H1 (cell line): Measurements from ENCODE around the gene CEP83.

Experiments used
- CHD1 ChIP-seq: IDR thresholded peaks from 2 replicates; pipeline ENCODE4 v1.6.1; 2012; ENCODE audit warnings: low read depth, low read length, improper control_type of control experiment
- EGR1 ChIP-seq: IDR thresholded peaks from 2 replicates; pipeline ENCODE4 v1.6.1; 2011; ENCODE audit warnings: low read depth, low read length, borderline replicate concordance
- EP300 ChIP-seq, 2 experiments: IDR thresholded peaks; 1 replicate in 1 of 2; 2 replicates in 1 of 2; pipeline ENCODE4 v1.6.1; 2011 to 2012; ENCODE audit warnings: low read depth in 2 of 2, low read length in 2 of 2, mild to moderate bottlenecking in 2 of 2, borderline replicate concordance in 1 of 2, inconsistent platforms in 1 of 2, moderate library complexity in 1 of 2
- FOSL1 ChIP-seq: IDR thresholded peaks from 2 replicates; pipeline ENCODE4 v1.6.1; 2011; ENCODE audit warnings: mild to moderate bottlenecking, low read depth, low read length, moderate library complexity; ENCODE audit not compliant: insufficient read depth
- JUN ChIP-seq: IDR thresholded peaks from 2 replicates; pipeline ENCODE4 v1.6.1; 2011; ENCODE audit warnings: low read depth, mild to moderate bottlenecking, improper control_type of control experiment, low read length
- KDM5A ChIP-seq: fragments of 200-600 bp; IDR thresholded peaks from 2 replicates; pipeline ENCODE4 v1.7.1; 2012; ENCODE audit warnings: mild to moderate bottlenecking, low read length, inconsistent platforms, mixed read lengths
- POLR2A ChIP-seq, 2 experiments: IDR thresholded peaks; 1 replicate in 1 of 2; 2 replicates in 1 of 2; pipeline ENCODE4 v1.6.1; 2011; ENCODE audit warnings: low read depth in 2 of 2, low read length in 2 of 2, mild to moderate bottlenecking in 2 of 2; ENCODE audit errors: control extremely low read depth in 1 of 2
- POLR2AphosphoS5 ChIP-seq: IDR thresholded peaks from 2 replicates; pipeline ENCODE4 v1.6.1; 2011; ENCODE audit warnings: low read depth, low read length
- RFX5 ChIP-seq: IDR thresholded peaks from 2 replicates; pipeline ENCODE4 v1.6.1; 2011; ENCODE audit warnings: low read depth, low read length, improper control_type of control experiment, borderline replicate concordance
- YY1 ChIP-seq: IDR thresholded peaks from 2 replicates; pipeline ENCODE4 v1.6.1; 2011; ENCODE audit warnings: low read depth, mild to moderate bottlenecking, low read length
- TF ChIP-seq, protein P1 (sequence below), 3 experiments: IDR thresholded peaks; 1 replicate in 2 of 3; 2 replicates in 1 of 3; pipeline versions ENCODE4 v1.5.1 to v1.6.1; 2011; ENCODE audit warnings: low read length in 3 of 3, mild to moderate bottlenecking in 3 of 3, inconsistent platforms in 2 of 3, low read depth in 1 of 3, moderate library complexity in 1 of 3; ENCODE audit not compliant: insufficient read depth in 1 of 3; ENCODE audit errors: control extremely low read depth in 1 of 3
- TF ChIP-seq, protein P2 (sequence below): IDR thresholded peaks from 2 replicates; pipeline ENCODE4 v1.6.1; 2011; ENCODE audit warnings: low read length, improper control_type of control experiment

DNA sequence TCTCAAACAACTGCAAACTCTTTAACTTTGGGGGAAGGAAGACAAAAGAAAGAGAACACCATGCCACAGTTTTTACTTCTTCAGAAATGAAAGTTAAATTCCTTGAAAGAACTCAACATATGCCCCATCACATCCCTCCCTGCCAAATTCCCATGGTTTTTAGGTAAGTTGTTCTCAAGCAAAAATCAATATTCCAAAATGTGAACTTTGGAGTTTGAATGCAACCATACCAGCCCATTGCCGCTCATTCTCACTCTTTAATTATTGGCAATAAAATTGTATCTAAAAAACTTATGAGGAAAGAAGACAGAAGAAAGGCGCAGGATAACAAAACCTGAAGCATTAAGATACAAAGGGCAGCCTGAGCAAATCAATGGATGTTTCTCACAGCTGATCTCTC is 31.8 kb upstream of the CEP83 start:
- TF ChIP-seq JUN: no peak
- TF ChIP-seq, protein P1, sequence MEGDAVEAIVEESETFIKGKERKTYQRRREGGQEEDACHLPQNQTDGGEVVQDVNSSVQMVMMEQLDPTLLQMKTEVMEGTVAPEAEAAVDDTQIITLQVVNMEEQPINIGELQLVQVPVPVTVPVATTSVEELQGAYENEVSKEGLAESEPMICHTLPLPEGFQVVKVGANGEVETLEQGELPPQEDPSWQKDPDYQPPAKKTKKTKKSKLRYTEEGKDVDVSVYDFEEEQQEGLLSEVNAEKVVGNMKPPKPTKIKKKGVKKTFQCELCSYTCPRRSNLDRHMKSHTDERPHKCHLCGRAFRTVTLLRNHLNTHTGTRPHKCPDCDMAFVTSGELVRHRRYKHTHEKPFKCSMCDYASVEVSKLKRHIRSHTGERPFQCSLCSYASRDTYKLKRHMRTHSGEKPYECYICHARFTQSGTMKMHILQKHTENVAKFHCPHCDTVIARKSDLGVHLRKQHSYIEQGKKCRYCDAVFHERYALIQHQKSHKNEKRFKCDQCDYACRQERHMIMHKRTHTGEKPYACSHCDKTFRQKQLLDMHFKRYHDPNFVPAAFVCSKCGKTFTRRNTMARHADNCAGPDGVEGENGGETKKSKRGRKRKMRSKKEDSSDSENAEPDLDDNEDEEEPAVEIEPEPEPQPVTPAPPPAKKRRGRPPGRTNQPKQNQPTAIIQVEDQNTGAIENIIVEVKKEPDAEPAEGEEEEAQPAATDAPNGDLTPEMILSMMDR (IDR thresholded peaks at IDR 0.05; ENCODE audit: control extremely low read depth in 1 of 3, insufficient read depth in 1 of 3, low read depth in 1 of 3, low read length in 3 of 3): no peak
- no peak for TF ChIP-seq EGR1
- no peak for TF ChIP-seq POLR2AphosphoS5
- no peak for TF ChIP-seq CHD1
- no peak for TF ChIP-seq POLR2A (IDR thresholded peaks at IDR 0.05; ENCODE audit: control extremely low read depth in 1 of 2, low read depth in 2 of 2, low read length in 2 of 2)
- TF ChIP-seq, protein P2, sequence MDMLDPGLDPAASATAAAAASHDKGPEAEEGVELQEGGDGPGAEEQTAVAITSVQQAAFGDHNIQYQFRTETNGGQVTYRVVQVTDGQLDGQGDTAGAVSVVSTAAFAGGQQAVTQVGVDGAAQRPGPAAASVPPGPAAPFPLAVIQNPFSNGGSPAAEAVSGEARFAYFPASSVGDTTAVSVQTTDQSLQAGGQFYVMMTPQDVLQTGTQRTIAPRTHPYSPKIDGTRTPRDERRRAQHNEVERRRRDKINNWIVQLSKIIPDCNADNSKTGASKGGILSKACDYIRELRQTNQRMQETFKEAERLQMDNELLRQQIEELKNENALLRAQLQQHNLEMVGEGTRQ: no peak
- TF ChIP-seq EP300 (IDR thresholded peaks at IDR 0.05; ENCODE audit: borderline replicate concordance in 1 of 2, low read depth in 2 of 2, low read length in 2 of 2): no peak
- no peak for TF ChIP-seq FOSL1
- TF ChIP-seq KDM5A: no peak
- TF ChIP-seq YY1: no peak
- no peak for TF ChIP-seq RFX5
